PC-3 (cell line): ENCODE data around the gene AP5Z1. TPM values are rescaled to one million over a fixed set of nuclear protein-coding genes. Genes with fewer than 3 reads are reported as not detected.

Experiments used
- ATAC-seq: fragments of 200-7000 bp; cut with Tn5 transposase; 2 replicates; pipeline ENCODE4 v1.9.1; 2020; ENCODE audit warnings: mild to moderate bottlenecking, moderate library complexity
- BruUV-seq: library from RNA; stranded (reverse); fragments of 400-500 nt; replicated peaks from 2 replicates; lab custom pipeline; 2021; lab: Mats Ljungman, UMichigan
- CTCF ChIA-PET: fragments of 300-600 bp; sonication (Branson Sonifier 250); formaldehyde crosslinking; loops from one replicate; lab custom pipeline; 2022; ENCODE audit warnings: antibody characterized with exemption; lab: Charles Lee
- POLR2A ChIA-PET: fragments of 300-600 bp; sonication (Branson Sonifier 250); formaldehyde crosslinking; loops from one replicate; lab custom pipeline; 2022; ENCODE audit warnings: antibody characterized with exemption; ENCODE audit not compliant: unreplicated experiment; lab: Charles Lee
- DNase-seq: peaks from one replicate; pipeline ENCODE4 v3.0.0-alpha.2; 2015
- H2AFZ ChIP-seq: fragments of 300-600 bp; sonication (generic); 2 replicates; pipeline ENCODE4 v1.6.0; 2016; ENCODE audit warnings: antibody characterized with exemption, low read length
- H3F3A ChIP-seq: fragments of 300-600 bp; sonication (generic); one replicate; pipeline ENCODE4 v1.6.0; 2017; ENCODE audit warnings: antibody characterized with exemption, low read length, control low read depth, mild to moderate bottlenecking; ENCODE audit not compliant: unreplicated experiment
- H3K27ac ChIP-seq: fragments of 300-600 bp; sonication (generic); 2 replicates; pipeline ENCODE4 v1.5.1; 2016; ENCODE audit warnings: mild to moderate bottlenecking, low read length
- H3K27me3 ChIP-seq: fragments of 300-600 bp; sonication (generic); 2 replicates; pipeline ENCODE4 v1.6.1; 2016; ENCODE audit warnings: low read length, mixed read lengths
- H3K36me3 ChIP-seq: fragments of 300-600 bp; sonication (generic); 2 replicates; pipeline ENCODE4 v1.6.1; 2016; ENCODE audit warnings: low read depth, mixed run types, low read length, mixed read lengths
- H3K4me1 ChIP-seq: fragments of 300-600 bp; sonication (generic); 2 replicates; pipeline ENCODE4 v1.5.1; 2016; ENCODE audit warnings: low read length; ENCODE audit not compliant: insufficient read depth
- H3K4me2 ChIP-seq: fragments of 300-600 bp; sonication (generic); 2 replicates; pipeline ENCODE4 v1.6.0; 2016; ENCODE audit warnings: low read length
- H3K4me3 ChIP-seq: fragments of 300-600 bp; sonication (generic); 2 replicates; pipeline ENCODE4 v1.5.1; 2016; ENCODE audit warnings: mild to moderate bottlenecking, low read length, mixed read lengths
- H3K79me2 ChIP-seq: fragments of 300-600 bp; sonication (generic); 2 replicates; pipeline ENCODE4 v1.6.1; 2017; ENCODE audit warnings: low read length, mixed read lengths
- H3K9ac ChIP-seq: fragments of 300-600 bp; sonication (generic); 2 replicates; pipeline ENCODE4 v1.6.0; 2016; ENCODE audit warnings: mild to moderate bottlenecking, low read length
- H3K9me2 ChIP-seq: fragments of 300-600 bp; sonication (generic); replicated peaks from 2 replicates; pipeline ENCODE4 v1.6.1; 2016; ENCODE audit warnings: mixed run types, low read length, mixed read lengths
- H3K9me3 ChIP-seq: fragments of 300-600 bp; sonication (generic); 2 replicates; pipeline ENCODE4 v1.6.1; 2016; ENCODE audit warnings: low read length, mixed read lengths
- H4K20me1 ChIP-seq: fragments of 300-600 bp; sonication (generic); 2 replicates; pipeline ENCODE4 v1.6.1; 2016; ENCODE audit warnings: low read length, mixed read lengths
- CTCF ChIP-seq: fragments of 300-600 bp; sonication (generic); conservative IDR thresholded peaks from 2 replicates; pipeline ENCODE4 v1.5.1; 2017; ENCODE audit warnings: antibody characterized with exemption, low read depth, mild to moderate bottlenecking, low read length
- EZH2 ChIP-seq: fragments of 300-600 bp; sonication (generic); IDR thresholded peaks from one replicate; pipeline ENCODE4 v1.6.1; 2017; ENCODE audit warnings: antibody characterized with exemption, mild to moderate bottlenecking, low read length; ENCODE audit not compliant: unreplicated experiment
- EZH2phosphoT487 ChIP-seq: fragments of 300-600 bp; sonication (generic); IDR thresholded peaks from 2 replicates; pipeline ENCODE4 v1.6.1; 2018; ENCODE audit warnings: mild to moderate bottlenecking, antibody characterized with exemption, low read length, borderline replicate concordance
- intact Hi-C: fragments of 100-400 bp; cut with micrococcal nuclease; formaldehyde crosslinking; loops from 2 replicates; pipeline ENCODE4 v1.9.0; 2023
- total RNA-seq: library from RNA; depleted of rRNA; stranded (reverse); fragments of >200 nt; gene quantifications from 2 replicates; pipeline ENCODE4 v1.2.3, GENCODE V29; 2014

The AP5Z1 gene
- total RNA-seq, 1 experiment from 2014 or later = 36.6 TPM

- Histone ChIP-seq H3K4me3 (no peak overlapping the region), H3K27ac (no peak overlapping the region), H3K79me2 (peaks cover 29% of the 10 kb centered on the region), H3K4me1 (peaks cover 3% of the 10 kb centered on the region; the same call in 1 of the 2 replicates), H2AFZ (no peak overlapping the region), H3F3A (no peaks in the 10 kb centered on the region), H3K27me3 (no peaks in the 10 kb centered on the region), H3K9me2 (no peaks in the 10 kb centered on the region), H3K9me3 (no peaks in the 10 kb centered on the region), H3K4me2 (no peak overlapping the region), H3K36me3 (no peaks in the 10 kb centered on the region), H4K20me1 (no peaks in the 10 kb centered on the region), H3K9ac (no peak overlapping the region)
- no peak for TF ChIP-seq EZH2
- TF ChIP-seq EZH2phosphoT487 = no peak
- no peak for TF ChIP-seq CTCF
- intact Hi-C loops = no loop called here
- no TSS peak for BruUV-seq
- ChIA-PET CTCF (no interaction called here), POLR2A (interaction anchor here (0.5 to 0.6 kb wide), 2 partner anchors 9 to 19 kb away, joined by 3 read pairs; no protein-coding TSS in a partner anchor)
- ATAC-seq (no peak), DNase-seq (no peak)
Observed at GRCh38 chr7:4733936-4734528, 41.4 kb upstream of the AP5Z1 start.

GRCh38 chr7:4734587-4735345 lies 40.7 kb upstream of the AP5Z1 start:
- peaks cover 3% of the 10 kb centered on the region; the same call in 1 of the 2 replicates for H3K4me1 ChIP-seq
- H2AFZ ChIP-seq = no peak overlapping the region
- H3K79me2 ChIP-seq = peaks cover 27% of the 10 kb centered on the region
- no peak for ATAC-seq
- no peak overlapping the region for H3K27ac ChIP-seq
- no peaks in the 10 kb centered on the region for H3K36me3 ChIP-seq
- POLR2A ChIA-PET = no interaction called here
- BruUV-seq = no TSS peak
- H3K9me3 ChIP-seq = no peaks in the 10 kb centered on the region
- no peak overlapping the region for H3K4me2 ChIP-seq
- no peaks in the 10 kb centered on the region for H3F3A ChIP-seq
- DNase-seq = no peak
- H3K27me3 ChIP-seq = no peaks in the 10 kb centered on the region
- intact Hi-C loops = no loop called here
- no peak for TF ChIP-seq EZH2
- no peak overlapping the region for H3K9ac ChIP-seq
- no peak overlapping the region for H3K4me3 ChIP-seq
- H3K9me2 ChIP-seq = no peaks in the 10 kb centered on the region
- CTCF ChIA-PET = no interaction called here
- H4K20me1 ChIP-seq = no peaks in the 10 kb centered on the region

- intact Hi-C loops = no loop called here
- no peak overlapping the region for H3K4me2 ChIP-seq
Observed at GRCh38 chr7:4737300-4737699, 38.1 kb upstream of the AP5Z1 start.

More at GRCh38 chr7:4737300-4737699, 38.1 kb upstream of the AP5Z1 start:
- no peaks in the 10 kb centered on the region for H4K20me1 ChIP-seq
- no peaks in the 10 kb centered on the region for H3K9me3 ChIP-seq
- H3K9ac ChIP-seq = no peak overlapping the region
- no peak overlapping the region for H3K4me3 ChIP-seq
- ATAC-seq (no peak), DNase-seq (no peak)
- H3K79me2 ChIP-seq = peaks cover 20% of the 10 kb centered on the region
- no peak overlapping the region for H2AFZ ChIP-seq
- CTCF ChIA-PET = interaction anchor here (0.7 kb wide), 1 partner anchor 95 kb away, joined by 9 read pairs; no protein-coding TSS in a partner anchor
- H3K27me3 ChIP-seq = no peaks in the 10 kb centered on the region
- H3K36me3 ChIP-seq = 0 out of 2 replicates have a peak, but pooled peaks cover 4% of the 10 kb centered on the region
- H3K9me2 ChIP-seq = no peaks in the 10 kb centered on the region
- peaks cover 3% of the 10 kb centered on the region; the same call in 1 of the 2 replicates for H3K4me1 ChIP-seq
- no TSS peak for BruUV-seq
- TF ChIP-seq EZH2phosphoT487 (no peak), EZH2 (no peak), CTCF (no peak)
- H3K27ac ChIP-seq = no peak overlapping the region
- H3F3A ChIP-seq = no peaks in the 10 kb centered on the region
- POLR2A ChIA-PET = no interaction called here
